Measurements from ENCODE around the gene GALNT14.

DNA sequence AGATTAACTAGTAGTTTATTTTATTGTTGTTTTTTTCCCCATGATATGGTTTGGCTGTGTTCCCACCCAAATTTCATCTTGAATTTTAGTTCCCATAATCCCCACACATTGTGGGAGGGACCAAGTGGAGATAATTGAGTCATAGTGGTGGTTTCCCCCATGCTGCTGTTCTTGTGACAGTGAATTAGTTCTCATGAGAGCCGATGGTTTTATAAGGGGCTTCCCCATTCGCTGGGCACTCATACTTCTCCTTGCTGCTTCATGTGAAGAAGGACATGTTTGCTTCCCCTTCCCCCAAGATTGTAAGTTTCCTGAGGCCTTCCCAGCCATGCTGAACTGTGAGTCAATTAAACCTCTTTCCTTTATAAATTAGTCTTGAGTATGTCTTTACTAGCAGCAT is 36.5 kb downstream of the GALNT14 start:
- TF ChIP-seq CTCF (IDR thresholded peaks at IDR 0.05 in 8 of 11, conservative IDR thresholded peaks at IDR 0.05 in 3 of 11) (no peak), POLR2AphosphoS5 (IDR thresholded peaks at IDR 0.05) (no peak)
